K562 (cell line): ENCODE results near the gene DOCK6. TPM values are rescaled to one million over a fixed set of nuclear protein-coding genes. Genes with fewer than 3 reads are reported as not detected.
A peak's percentile ranks its signal among the peaks of the same experiment; 100 is the strongest.

Source experiments
- ATAC-seq: fragments of 200-7000 bp; cut with Tn5 transposase; 3 replicates; pipeline ENCODE4 v1.9.1; 2020; ENCODE audit warnings: moderate library complexity
- BruUV-seq: library from RNA; stranded (reverse); fragments of 400-500 nt; replicated peaks from 2 replicates; lab custom pipeline; 2021; lab: Mats Ljungman, UMichigan
- CTCF ChIA-PET: fragments of 300-600 bp; formaldehyde crosslinking; extraction: SDS; loops from one replicate; lab custom pipeline; 2021; ENCODE audit warnings: low intra/inter-chr PET ratio; lab: Yijun Ruan, JAX
- POLR2A ChIA-PET: fragments of 300-600, 350-650 bp; sonication (Branson Sonifier 250); formaldehyde crosslinking; extraction: SDS; loops from one replicate; lab custom pipeline; 2021; ENCODE audit warnings: antibody characterized with exemption, inconsistent platforms; lab: Yijun Ruan, JAX
- DNase-seq, 4 experiments: peaks; one replicate each; pipeline versions ENCODE4 v3.0.0 to v3.0.0-alpha.2; 2011 to 2018; ENCODE audit warnings: low spot score in 3 of 4, mixed read lengths in 3 of 4; ENCODE audit errors: extremely low read depth in 1 of 4
- FAIRE-seq: peaks from 2 replicates; lab custom pipeline; 2011; peaks lifted over from hg19 to GRCh38; lab: Jason Lieb, UNC
- H2AFZ ChIP-seq: 2 replicates; pipeline ENCODE4 v1.6.0; 2011; ENCODE audit warnings: low read depth, low read length, control low read depth, inconsistent platforms
- H3K27ac ChIP-seq: fragments of 200-600 bp; 3 replicates; pipeline ENCODE4 v1.8.0; 2011; ENCODE audit warnings: low read depth, mild to moderate bottlenecking, control low read depth, inconsistent platforms, low read length, moderate library complexity, mixed read lengths; ENCODE audit errors: extremely low read depth
- H3K27me3 ChIP-seq, 2 experiments: fragments of 300-600 bp in 1 of 2; 2 replicates in 1 of 2; 3 replicates in 1 of 2; pipeline versions ENCODE4 v1.6.0 to v1.8.0; 2011; ENCODE audit warnings: inconsistent platforms in 2 of 2, low read length in 2 of 2, mild to moderate bottlenecking in 1 of 2, mixed read lengths in 1 of 2, moderate library complexity in 1 of 2; ENCODE audit not compliant: control insufficient read depth in 2 of 2, insufficient read depth in 2 of 2
- H3K36me3 ChIP-seq: fragments of 300-600 bp; 3 replicates; pipeline ENCODE4 v1.8.0; 2011; ENCODE audit warnings: mild to moderate bottlenecking, low read length, inconsistent platforms; ENCODE audit not compliant: control insufficient read depth, insufficient read depth
- H3K4me1 ChIP-seq, 2 experiments: fragments of 200-600 bp in 1 of 2; replicated peaks in 1 of 2; 2 replicates in 1 of 2; 3 replicates in 1 of 2; pipeline versions ENCODE4 v1.5.1 to v1.8.0; 2011; ENCODE audit warnings: inconsistent platforms in 2 of 2, low read length in 2 of 2, mild to moderate bottlenecking in 1 of 2, mixed read lengths in 1 of 2, moderate library complexity in 1 of 2; ENCODE audit not compliant: control insufficient read depth in 2 of 2, insufficient read depth in 2 of 2
- H3K4me2 ChIP-seq: 2 replicates; pipeline ENCODE4 v1.6.1; 2011; ENCODE audit warnings: low read length, control low read depth, inconsistent platforms, mixed read lengths; ENCODE audit not compliant: insufficient read depth
- H3K4me3 ChIP-seq: fragments of 200-600 bp; sonication (generic), shearing (Covaris generic); 2 replicates; pipeline ENCODE4 v1.5.1; 2016; ENCODE audit warnings: control low read depth, inconsistent platforms
- H3K79me2 ChIP-seq: fragments of 200-600 bp; 3 replicates; pipeline ENCODE4 v1.8.0; 2011; ENCODE audit warnings: low read length, inconsistent platforms; ENCODE audit not compliant: control insufficient read depth, insufficient read depth
- H3K9ac ChIP-seq, 2 experiments: 2 replicates each; pipeline versions ENCODE4 v1.6.0 to v1.6.1; 2011; ENCODE audit warnings: low read depth in 2 of 2, low read length in 2 of 2, control low read depth in 1 of 2, inconsistent platforms in 1 of 2, mild to moderate bottlenecking in 1 of 2, mixed read lengths in 1 of 2; ENCODE audit not compliant: insufficient read depth in 1 of 2
- H3K9me1 ChIP-seq: one replicate; pipeline ENCODE4 v1.6.0; 2011; ENCODE audit warnings: inconsistent platforms, mild to moderate bottlenecking, low read length, moderate library complexity; ENCODE audit not compliant: control insufficient read depth, insufficient read depth
- H3K9me3 ChIP-seq: replicated peaks from 2 replicates; pipeline ENCODE4 v1.5.1; 2011; ENCODE audit warnings: low read depth, low read length, inconsistent platforms; ENCODE audit not compliant: control insufficient read depth, insufficient read depth
- H4K20me1 ChIP-seq: replicated peaks from 2 replicates; pipeline ENCODE4 v1.6.1; 2011; ENCODE audit warnings: low read length, inconsistent platforms, mixed read lengths; ENCODE audit not compliant: control insufficient read depth, insufficient read depth
- ARID1B ChIP-seq: fragments of 450-650 bp; IDR thresholded peaks from 2 replicates; pipeline ENCODE4 v1.6.1; 2016; ENCODE audit warnings: antibody characterized with exemption, mild to moderate bottlenecking, inconsistent platforms
- FOXA3 ChIP-seq, 2 experiments: fragments of 450-650 bp in 1 of 2; sonication (generic) in 1 of 2; formaldehyde crosslinking; IDR thresholded peaks in 1 of 2; conservative IDR thresholded peaks in 1 of 2; 2 replicates each; pipeline versions ENCODE4 v1.4.0 to v1.8.0; 2020 to 2022; ENCODE audit warnings: mild to moderate bottlenecking in 2 of 2, missing genetic modification reagents in 1 of 2
- GTF2E2 ChIP-seq: fragments of 200-800 bp; sonication (Bioruptor generic); IDR thresholded peaks from 2 replicates; pipeline ENCODE4 v1.6.1; 2016; ENCODE audit warnings: missing genetic modification characterization, missing compliant biosample characterization
- KAT7 ChIP-seq: sonication (generic); formaldehyde crosslinking; IDR thresholded peaks from 2 replicates; pipeline ENCODE4 v1.8.0; 2022; ENCODE audit warnings: missing genetic modification reagents, mild to moderate bottlenecking, borderline replicate concordance
- MAFK ChIP-seq: IDR thresholded peaks from 2 replicates; pipeline ENCODE4 v1.6.1; 2011; ENCODE audit warnings: low read length, improper control_type of control experiment
- MAX ChIP-seq: sonication (generic); formaldehyde crosslinking; IDR thresholded peaks from 2 replicates; pipeline ENCODE4 v1.9.0; 2022; ENCODE audit warnings: mild to moderate bottlenecking, missing genetic modification reagents
- NR2C1 ChIP-seq, 2 experiments: fragments of 450-650 bp; IDR thresholded peaks; 2 replicates each; pipeline ENCODE4 v1.6.1; 2017; ENCODE audit warnings: mild to moderate bottlenecking in 2 of 2, antibody characterized with exemption in 1 of 2, inconsistent platforms in 1 of 2, missing compliant biosample characterization in 1 of 2, missing genetic modification characterization in 1 of 2
- TCFL5 ChIP-seq: fragments of 250-450 bp; sonication (Bioruptor Pico); conservative IDR thresholded peaks from 2 replicates; pipeline ENCODE4 v1.6.1; 2021; ENCODE audit warnings: mild to moderate bottlenecking, moderate library complexity, matching md5 sums
- ZNF609 ChIP-seq: sonication (generic); formaldehyde crosslinking; IDR thresholded peaks from 2 replicates; pipeline ENCODE4 v1.8.1; 2023; ENCODE audit warnings: missing genetic modification reagents, mild to moderate bottlenecking, borderline replicate concordance
- WGBS: fragments of 100-300 bp; shearing (Covaris generic); methylation state at CpG from one replicate; pipeline ENCODE4 v1.1.6; 2016; ENCODE audit warnings: low coverage, mixed read lengths; ENCODE audit not compliant: insufficient coverage; ENCODE audit errors: missing lambda C conversion rate; 5-methylcytosine and 5-hydroxymethylcytosine counted together
- in situ Hi-C: fragments of 300-500 bp; cut with MboI; formaldehyde crosslinking; loops from 4 replicates; pipeline ENCODE4 v1.15.0; 2018; ENCODE audit warnings: inconsistent platforms, mixed read lengths
- intact Hi-C: fragments of 100-400 bp; cut with micrococcal nuclease; formaldehyde crosslinking; loops from 2 replicates; pipeline ENCODE4 v1.14.2; 2022
- polyA plus RNA-seq, 8 experiments: library from polyadenylated mRNA; depleted of rRNA in 4 of 8; stranded (reverse) in 5 of 8; unstranded in 3 of 8; fragments of >200 nt; fragmentation: Nextera tagmentation in 2 of 8; fragmentation: Illumina TruSeq in 1 of 8; extraction: Ambion mirVana in 2 of 8; extraction: Trizol in 1 of 8; gene quantifications; 2 replicates each; pipeline versions ENCODE4 v1.2.1 to v1.2.3, GENCODE V29; 2011 to 2014; ENCODE audit warnings: inconsistent platforms in 1 of 8, missing spikeins in 1 of 8
- total RNA-seq, 7 experiments: library from RNA; depleted of rRNA in 6 of 7; stranded (reverse); fragments of >200 nt in 6 of 7; fragmentation: Illumina TruSeq in 2 of 7; extraction: Trizol in 2 of 7; gene quantifications; 2 replicates each; pipeline versions ENCODE4 v1.2.1 to v1.2.3, GENCODE V29; 2011 to 2021; ENCODE audit warnings: low replicate concordance in 1 of 7
- TF ChIP-seq, protein P1 (sequence below): sonication (generic); formaldehyde crosslinking; IDR thresholded peaks from 2 replicates; pipeline ENCODE4 v1.9.0; 2022; ENCODE audit warnings: mild to moderate bottlenecking, missing genetic modification reagents
- TF ChIP-seq, protein P2 (sequence below): fragments of 450-650 bp; formaldehyde crosslinking; IDR thresholded peaks from 2 replicates; pipeline ENCODE4 v1.4.0; 2020; ENCODE audit warnings: mild to moderate bottlenecking
- TF ChIP-seq, protein P3 (sequence below): sonication (generic); IDR thresholded peaks from 2 replicates; pipeline ENCODE4 v1.6.1; 2016

DOCK6 gene
- total and polyA plus RNA-seq, 9 of the 15 experiments (the other 6 are each of a cell fraction or from before 2014, with no cell fraction given), result 0.35 to 19.3 (median 3.8) TPM

DNA sequence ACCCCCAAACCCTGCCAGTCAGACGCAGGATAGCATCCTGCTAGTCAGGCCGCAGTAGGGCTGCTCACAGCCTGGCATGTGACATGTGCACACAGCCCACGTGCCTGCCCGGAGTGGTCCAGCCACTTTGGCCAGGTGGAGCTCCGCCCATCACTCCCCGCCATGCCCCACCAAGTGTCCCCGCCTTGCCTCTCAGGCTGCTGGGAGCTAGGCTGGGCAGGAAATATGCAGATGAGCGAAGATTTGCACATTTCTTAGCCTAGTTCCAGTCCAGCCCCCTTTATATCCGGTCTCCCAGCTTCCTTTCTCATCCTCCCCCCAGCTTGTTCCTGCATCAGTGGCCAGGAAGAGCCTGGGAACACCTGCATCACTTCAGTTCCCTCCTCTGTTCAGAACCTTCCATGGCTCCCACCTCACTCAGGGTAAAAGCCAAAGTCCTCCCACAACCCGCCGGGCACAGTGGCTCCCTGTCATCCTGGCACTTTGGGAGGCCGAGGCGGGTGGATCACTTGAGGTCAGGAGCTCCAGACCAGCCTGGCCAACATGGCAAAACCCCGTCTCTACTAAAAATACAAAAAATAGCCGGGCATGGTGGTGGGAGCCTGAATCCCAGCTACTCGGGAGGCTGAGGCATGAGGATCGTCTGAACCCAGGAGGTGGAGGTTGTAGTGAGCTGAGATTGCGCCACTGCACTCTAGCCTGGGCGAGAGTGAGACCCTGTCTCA is 2.3 kb upstream of the DOCK6 start:
- H3K4me3 ChIP-seq, result no peak overlapping the region
- ChIA-PET CTCF (no interaction called here), POLR2A (interaction anchor here (0.5 kb wide), 1 partner anchor 110 kb away, joined by 3 read pairs; no protein-coding TSS in a partner anchor)
- no peak overlapping the region for H3K4me2 ChIP-seq
- peaks cover 10 to 26% of the 10 kb centered on the region in 2 experiments; a peak in 3 of 5 replicates for H3K4me1 ChIP-seq
- no peaks in the 10 kb centered on the region for H3K9me3 ChIP-seq
- in situ Hi-C loops (no loop called here), intact Hi-C loops (no loop called here)
- H2AFZ ChIP-seq, result peak overlapping the region; percentile 12; the same call in 1 of the 2 replicates
- no peaks in the 10 kb centered on the region for H3K36me3 ChIP-seq
- no peaks in the 10 kb centered on the region for H3K79me2 ChIP-seq
- BruUV-seq, result no TSS peak
- H4K20me1 ChIP-seq, result 0 out of 2 replicates have a peak, but pooled peaks cover 3% of the 10 kb centered on the region
- H3K27ac ChIP-seq, result no peak overlapping the region
- FAIRE-seq, result no peak
- peak; percentile 41 for ATAC-seq
- peak in 3 of 4 experiments; percentile 12 to 31 (median 31) for DNase-seq
- no peaks in the 10 kb centered on the region for H3K9me1 ChIP-seq
- 61% methylated on average over 19 of the region's 19 CpGs for WGBS
- no peaks in the 10 kb centered on the region; a peak in 1 of 5 replicates for H3K27me3 ChIP-seq
- peak overlapping the region in 1 of 2 experiments; percentile 50; a peak in 2 of 4 replicates for H3K9ac ChIP-seq
- TF ChIP-seq MAFK (no peak), GTF2E2 (tag) (no peak), ARID1B (no peak), MAX (CRISPR knock-in tag) (peak; percentile 30; the same call in 1 of the 2 replicates), KAT7 (CRISPR knock-in tag) (no peak), FOXA3 (CRISPR knock-in tag; conservative IDR thresholded peaks at IDR 0.05 in 1 of 2, IDR thresholded peaks at IDR 0.05 in 1 of 2) (no peak), NR2C1 (IDR thresholded peaks at IDR 0.05) (no peak), NR2C1 (tag; IDR thresholded peaks at IDR 0.05) (no peak), TCFL5 (CRISPR knock-in tag) (no peak), ZNF609 (CRISPR knock-in tag) (no peak)
- TF ChIP-seq, protein P1, sequence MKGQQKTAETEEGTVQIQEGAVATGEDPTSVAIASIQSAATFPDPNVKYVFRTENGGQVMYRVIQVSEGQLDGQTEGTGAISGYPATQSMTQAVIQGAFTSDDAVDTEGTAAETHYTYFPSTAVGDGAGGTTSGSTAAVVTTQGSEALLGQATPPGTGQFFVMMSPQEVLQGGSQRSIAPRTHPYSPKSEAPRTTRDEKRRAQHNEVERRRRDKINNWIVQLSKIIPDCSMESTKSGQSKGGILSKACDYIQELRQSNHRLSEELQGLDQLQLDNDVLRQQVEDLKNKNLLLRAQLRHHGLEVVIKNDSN (CRISPR knock-in tag), result peak; percentile 50
- TF ChIP-seq, protein P2, sequence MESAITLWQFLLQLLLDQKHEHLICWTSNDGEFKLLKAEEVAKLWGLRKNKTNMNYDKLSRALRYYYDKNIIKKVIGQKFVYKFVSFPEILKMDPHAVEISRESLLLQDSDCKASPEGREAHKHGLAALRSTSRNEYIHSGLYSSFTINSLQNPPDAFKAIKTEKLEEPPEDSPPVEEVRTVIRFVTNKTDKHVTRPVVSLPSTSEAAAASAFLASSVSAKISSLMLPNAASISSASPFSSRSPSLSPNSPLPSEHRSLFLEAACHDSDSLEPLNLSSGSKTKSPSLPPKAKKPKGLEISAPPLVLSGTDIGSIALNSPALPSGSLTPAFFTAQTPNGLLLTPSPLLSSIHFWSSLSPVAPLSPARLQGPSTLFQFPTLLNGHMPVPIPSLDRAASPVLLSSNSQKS (CRISPR knock-in tag), result no peak
- TF ChIP-seq, protein P3, sequence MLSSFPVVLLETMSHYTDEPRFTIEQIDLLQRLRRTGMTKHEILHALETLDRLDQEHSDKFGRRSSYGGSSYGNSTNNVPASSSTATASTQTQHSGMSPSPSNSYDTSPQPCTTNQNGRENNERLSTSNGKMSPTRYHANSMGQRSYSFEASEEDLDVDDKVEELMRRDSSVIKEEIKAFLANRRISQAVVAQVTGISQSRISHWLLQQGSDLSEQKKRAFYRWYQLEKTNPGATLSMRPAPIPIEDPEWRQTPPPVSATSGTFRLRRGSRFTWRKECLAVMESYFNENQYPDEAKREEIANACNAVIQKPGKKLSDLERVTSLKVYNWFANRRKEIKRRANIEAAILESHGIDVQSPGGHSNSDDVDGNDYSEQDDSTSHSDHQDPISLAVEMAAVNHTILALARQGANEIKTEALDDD, result no peak
